HS-27A (cell line): ENCODE data around the gene CSF1R.
A peak's percentile ranks its signal among the peaks of the same experiment; 100 is the strongest.
"Not testable (repeated sequence)": the region's sequence is repeated elsewhere in the genome, so short reads cannot be mapped to it uniquely, and the experiment has no call there.

Experiments used
- DNase-seq: peaks from one replicate; pipeline ENCODE4 v3.0.0-alpha.2; 2012; ENCODE audit warnings: low read depth, missing footprints

Gene CSF1R

GRCh38 chr5:150054569-150054968 is 31.8 kb downstream of the CSF1R start:
- DNase-seq = no peak

GRCh38 chr5:150053713-150054392 is 32.5 kb downstream of the CSF1R start:
- no peak for DNase-seq

GRCh38 chr5:150052956-150053712 is 33.2 kb downstream of the CSF1R start:
- DNase-seq = no peak

- DNase-seq = no peak
These were observed 34.0 kb downstream of the CSF1R start for GRCh38 chr5:150052226-150052955.

- DNase-seq = no peak
These were observed 34.6 kb downstream of the CSF1R start for GRCh38 chr5:150051657-150052195.

DNA sequence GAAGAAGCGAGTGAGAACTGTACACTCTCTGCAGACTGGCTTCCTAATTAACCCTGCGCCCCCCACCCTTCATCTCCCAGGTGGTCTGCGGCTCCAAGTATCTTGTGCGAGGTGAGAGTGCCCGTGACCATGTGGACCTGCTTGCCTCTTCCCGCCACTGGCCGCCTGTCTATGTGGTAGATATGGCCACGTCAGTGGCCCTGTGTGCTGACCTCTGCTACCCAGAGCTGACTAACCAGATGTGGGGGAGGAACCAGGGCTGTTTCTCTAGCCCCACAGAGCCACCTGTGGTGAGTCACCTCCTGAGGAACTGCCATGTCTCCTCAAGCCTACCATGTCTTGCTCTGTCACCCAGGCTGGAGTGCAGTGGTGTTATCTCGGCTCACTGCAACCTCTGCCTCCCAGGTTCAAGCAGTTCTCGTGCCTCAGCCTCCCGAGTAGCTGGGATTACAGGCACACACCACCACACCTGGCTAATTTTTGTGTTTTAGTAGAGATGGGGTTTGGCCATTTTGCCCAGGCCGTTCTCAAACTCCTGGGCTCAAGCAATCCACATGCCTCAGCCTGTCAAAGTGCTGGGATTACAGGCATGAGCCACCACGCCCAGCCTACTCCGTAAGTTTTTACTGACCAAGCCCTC is 36.1 kb downstream of the CSF1R start:
- not testable (repeated sequence) for DNase-seq

DNA sequence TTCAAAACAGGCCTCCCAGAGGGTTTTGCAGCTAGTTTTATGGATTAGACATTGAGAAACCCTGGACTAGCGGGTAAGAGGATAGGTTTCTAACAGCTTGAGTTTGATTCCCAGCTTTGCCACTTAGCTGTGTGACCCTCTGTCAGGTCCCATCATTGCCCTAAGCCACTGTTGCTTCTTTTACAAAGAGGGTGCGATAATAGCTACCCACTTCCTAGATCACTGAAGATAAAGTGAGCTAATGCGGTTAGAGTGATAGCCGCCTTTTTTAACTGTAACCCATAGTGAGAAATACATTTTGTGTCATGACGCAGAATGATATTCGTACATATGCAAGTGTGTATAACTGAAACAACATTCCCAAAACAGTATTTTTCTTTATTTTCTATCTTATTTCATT is 40.3 kb downstream of the CSF1R start:
- no peak for DNase-seq

DNA sequence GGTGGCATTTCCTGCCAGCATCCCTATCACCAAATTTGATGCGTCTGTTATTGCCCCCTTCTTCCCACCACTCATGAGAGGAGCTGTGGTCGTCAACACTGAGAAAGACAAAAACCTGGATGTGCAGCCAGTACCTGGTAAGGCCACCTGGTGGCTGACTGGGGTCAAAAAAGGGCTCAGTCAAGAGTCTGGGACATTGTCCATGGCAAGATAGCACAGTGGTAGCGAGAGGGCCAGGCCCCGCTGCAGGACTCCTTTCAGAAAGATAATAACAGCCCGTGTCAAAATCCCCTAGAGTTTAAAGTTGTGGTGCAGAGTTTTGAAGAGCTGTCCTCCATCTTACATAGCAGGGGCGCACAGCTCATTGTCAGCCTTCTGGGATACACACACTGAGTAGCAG is 40.8 kb downstream of the CSF1R start:
- no peak for DNase-seq

GRCh38 chr5:150044712-150045111 is 41.6 kb downstream of the CSF1R start:
- DNase-seq = no peak

- no peak for DNase-seq
These were observed 42.0 kb downstream of the CSF1R start for GRCh38 chr5:150044329-150044681.

- no peak for DNase-seq
These were observed 42.6 kb downstream of the CSF1R start for GRCh38 chr5:150043657-150044328.

DNA sequence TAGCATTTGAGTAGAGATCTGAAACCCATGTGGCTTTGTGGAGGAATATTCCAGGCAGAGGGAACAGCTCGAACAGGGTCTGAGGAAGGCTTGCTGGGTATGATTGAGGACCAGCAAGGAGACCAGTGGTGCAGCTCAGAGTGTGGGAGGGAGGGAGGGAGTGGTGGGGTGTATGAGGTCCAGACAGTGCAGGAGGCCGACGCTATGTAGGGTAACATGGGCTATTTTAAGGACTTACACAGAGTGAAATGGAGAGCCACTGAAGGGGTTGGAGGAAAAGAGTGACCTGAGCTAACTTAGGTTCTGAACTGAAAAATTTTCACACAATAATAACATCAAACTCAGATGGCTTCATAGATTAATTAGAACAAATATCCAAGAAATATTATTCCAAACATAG is 43.9 kb downstream of the CSF1R start:
- DNase-seq = no peak

- DNase-seq = no peak
These were observed 47.8 kb downstream of the CSF1R start for GRCh38 chr5:150038547-150038946.

GRCh38 chr5:150036513-150036912 is 49.8 kb downstream of the CSF1R start:
- peak; percentile 73 for DNase-seq

DNA sequence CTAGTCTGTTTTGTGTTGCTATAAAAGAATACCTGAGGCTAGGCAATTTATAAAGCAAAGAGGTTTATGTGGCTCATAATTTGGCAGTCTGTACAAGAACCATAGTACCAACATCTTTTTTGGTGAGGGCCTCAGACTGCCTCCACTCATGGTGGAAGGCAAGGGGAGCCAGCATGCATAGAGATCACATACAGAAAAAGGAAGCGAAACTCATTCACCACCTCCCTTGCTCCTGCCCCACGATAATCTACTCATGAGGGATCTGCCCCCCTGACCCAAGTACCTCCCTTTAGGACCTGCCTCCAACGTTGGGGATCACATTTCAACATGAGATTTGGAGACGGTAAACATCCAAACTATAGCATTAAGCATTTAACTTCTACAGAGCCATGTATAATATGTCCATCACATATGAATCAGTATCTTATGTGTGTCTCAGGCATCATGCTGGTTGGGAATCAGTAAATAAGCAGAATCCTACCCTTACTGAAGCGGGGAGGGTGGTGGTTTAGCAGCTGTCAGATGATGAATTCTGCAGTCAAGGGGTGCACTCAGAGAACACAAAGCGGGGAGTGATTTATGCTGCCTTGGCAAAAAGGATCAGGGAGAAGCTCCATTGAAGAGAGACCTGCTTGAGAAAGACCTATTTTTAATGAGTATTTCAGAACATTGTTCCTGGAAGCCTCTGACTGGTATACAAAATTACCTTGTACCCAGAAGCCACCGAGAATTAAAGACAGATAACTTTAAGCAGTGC is 51.0 kb downstream of the CSF1R start:
- DNase-seq = no peak

- no peak for DNase-seq
These were observed 51.7 kb downstream of the CSF1R start for GRCh38 chr5:150034662-150035061.

- no peak for DNase-seq
These were observed 53.0 kb downstream of the CSF1R start for GRCh38 chr5:150033334-150033733.

DNA sequence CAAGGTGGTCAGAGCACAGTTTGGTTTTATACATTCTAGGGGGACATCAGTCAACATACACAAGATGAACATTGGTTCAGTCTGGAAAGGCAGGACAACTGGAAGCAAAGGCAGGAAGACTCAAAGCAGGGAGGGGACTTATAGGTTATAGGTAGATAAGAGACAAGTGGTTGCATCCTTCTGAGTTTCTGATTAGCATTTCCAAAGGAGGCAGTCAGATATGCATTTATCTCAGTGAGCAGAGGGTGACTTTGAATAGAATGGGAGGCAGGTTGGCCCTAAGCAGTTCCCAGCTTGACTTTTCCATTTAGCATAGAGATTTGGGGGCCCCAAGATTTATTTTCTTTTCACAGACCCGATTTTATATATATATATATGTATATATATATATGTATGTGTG is 58.3 kb downstream of the CSF1R start:
- DNase-seq = not testable (repeated sequence)

DNA sequence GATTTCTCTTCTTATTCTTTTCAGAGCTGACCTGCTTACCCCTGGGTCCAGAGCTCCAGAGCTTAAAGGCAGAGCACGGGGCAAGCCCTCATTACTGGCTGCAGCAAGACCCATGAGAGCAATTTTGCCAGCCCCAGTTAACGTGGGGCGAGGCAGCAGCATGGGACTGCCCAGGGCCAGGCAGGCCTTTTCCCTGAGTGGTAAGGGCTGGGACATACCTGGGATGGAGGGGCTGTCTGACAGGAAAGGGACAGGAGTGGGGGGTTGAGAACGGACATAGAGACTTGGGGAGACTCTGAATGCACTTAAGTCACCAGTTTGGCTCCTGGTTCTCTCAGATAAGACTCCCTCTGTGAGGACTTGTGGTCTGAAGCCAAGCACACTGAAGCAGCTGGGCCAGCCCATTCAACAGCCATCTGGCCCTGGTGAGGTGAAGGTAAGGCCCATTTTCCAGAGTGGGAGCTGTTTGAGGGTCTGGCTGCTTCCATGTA is 59.6 kb downstream of the CSF1R start:
- no peak for DNase-seq

DNA sequence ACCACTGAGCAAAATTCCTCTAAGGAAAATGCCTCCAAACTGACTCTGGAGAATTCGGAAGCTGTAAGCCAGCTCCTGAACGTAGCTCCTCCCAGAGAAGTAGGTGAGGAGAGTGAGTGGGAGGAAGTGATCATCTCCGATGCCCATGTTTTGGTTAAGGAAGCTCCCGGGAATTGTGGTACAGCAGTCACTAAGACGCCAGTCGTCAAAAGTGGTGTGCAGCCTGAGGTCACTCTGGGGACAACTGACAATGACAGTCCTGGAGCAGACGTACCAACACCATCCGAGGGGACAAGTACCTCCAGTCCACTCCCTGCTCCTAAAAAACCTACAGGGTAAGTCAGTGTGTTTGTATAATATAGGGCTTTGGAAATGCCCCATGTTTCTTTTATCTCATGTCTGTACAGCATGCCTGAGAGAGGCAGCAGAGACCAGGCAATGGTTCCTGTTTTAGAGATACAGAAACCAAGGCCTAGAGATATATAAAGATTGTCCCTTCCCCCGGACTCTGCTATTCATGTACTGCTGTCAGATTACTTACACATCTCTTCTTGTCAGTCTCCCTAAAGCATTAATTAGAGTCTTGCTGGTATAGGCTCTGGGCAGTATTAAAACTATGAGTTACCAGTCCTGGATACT is 61.9 kb downstream of the CSF1R start:
- DNase-seq = no peak
